Mucosa of stomach (tissue), 1 donor: ENCODE measurements around the gene ZNF407.
"Not testable (repeated sequence)": the region's sequence is repeated elsewhere in the genome, so short reads cannot be mapped to it uniquely, and the experiment has no call there.

ENCODE experiments used
- H3K27me3 ChIP-seq: one replicate; pipeline ENCODE4 v1.7.0; 2013; ENCODE audit warnings: mild to moderate bottlenecking, low read length; ENCODE audit not compliant: control insufficient read depth, insufficient read depth
- H3K36me3 ChIP-seq: one replicate; pipeline ENCODE4 v1.7.0; 2013; ENCODE audit warnings: low read length; ENCODE audit not compliant: control insufficient read depth, insufficient read depth
- H3K4me1 ChIP-seq: one replicate; pipeline ENCODE4 v1.7.0; 2013; ENCODE audit warnings: mild to moderate bottlenecking, low read length; ENCODE audit not compliant: control insufficient read depth, insufficient read depth
- H3K4me3 ChIP-seq: one replicate; pipeline ENCODE4 v1.7.0; 2013; ENCODE audit warnings: low read length
- H3K9ac ChIP-seq: one replicate; pipeline ENCODE4 v1.7.0; 2013; ENCODE audit warnings: mild to moderate bottlenecking, low read length, moderate library complexity
- H3K9me3 ChIP-seq: one replicate; pipeline ENCODE4 v1.7.0; 2013; ENCODE audit warnings: mild to moderate bottlenecking, low read length, moderate library complexity; ENCODE audit not compliant: control insufficient read depth
- donor health status: Pancreatic carcinoma.

The ZNF407 gene

DNA sequence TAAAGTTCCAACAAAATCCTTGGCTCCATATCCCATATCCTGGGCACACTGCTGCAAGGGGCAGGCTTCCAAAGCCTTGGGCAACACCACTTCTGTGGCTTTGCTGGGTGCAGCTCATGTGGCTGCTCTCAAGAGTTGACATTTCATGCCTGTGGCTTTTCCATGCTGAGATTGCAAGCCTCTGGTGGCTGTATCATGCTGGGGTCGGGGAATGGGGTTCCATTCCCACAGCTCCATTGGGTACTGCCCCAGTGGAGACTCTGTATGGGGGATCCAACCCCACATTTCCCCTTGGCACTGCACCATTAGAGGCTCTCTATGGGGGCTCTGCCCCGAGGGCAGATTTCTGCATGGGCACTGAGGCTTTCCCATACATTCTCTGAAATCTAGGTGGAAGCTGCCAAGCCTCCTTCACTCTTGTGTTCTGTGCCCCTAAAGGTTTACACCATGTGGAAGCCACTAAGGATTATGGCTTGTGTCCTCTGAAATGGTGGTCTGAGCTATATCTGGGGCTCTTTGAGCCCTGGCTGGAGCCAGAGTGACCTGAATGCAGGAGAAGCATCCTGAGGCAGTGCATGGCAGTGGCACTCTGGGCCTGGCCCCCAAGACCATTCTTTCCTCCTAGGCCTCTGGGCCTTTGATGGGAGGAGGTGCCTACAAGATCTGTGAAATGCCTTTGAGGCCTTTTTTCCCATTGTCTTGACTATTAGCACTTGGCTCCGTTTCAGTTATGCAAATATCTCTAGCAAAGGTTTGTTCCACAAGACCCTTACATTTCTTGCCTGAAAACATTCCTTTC, 503.4 kb downstream of the ZNF407 start:
- H3K27me3 ChIP-seq: no peaks in the 10 kb centered on the region
- no peaks in the 10 kb centered on the region for H3K36me3 ChIP-seq
- H3K9ac ChIP-seq: no peak overlapping the region
- H3K4me3 ChIP-seq: no peak overlapping the region
- no peaks in the 10 kb centered on the region for H3K4me1 ChIP-seq
- peaks cover 3% of the 10 kb centered on the region for H3K9me3 ChIP-seq

DNA sequence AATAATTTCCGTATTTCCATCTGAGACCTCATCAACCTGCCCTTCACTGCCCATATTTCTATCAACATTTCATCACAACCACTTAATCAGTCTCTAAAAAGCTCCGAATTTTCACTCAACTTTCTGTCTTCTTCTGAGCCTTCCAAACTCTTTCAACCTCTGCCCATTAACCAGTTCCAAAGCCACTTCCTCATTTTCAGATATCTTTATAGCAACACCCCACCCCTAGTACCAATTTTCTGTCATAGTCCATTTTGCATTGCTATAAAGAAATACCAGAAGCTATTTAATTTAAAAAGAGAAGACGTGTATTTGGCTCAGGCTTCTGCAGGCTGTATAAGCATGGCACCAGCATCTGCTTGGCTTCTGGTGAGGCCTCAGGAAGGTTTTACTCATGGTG, 504.2 kb downstream of the ZNF407 start:
- H3K4me3 ChIP-seq: no peak overlapping the region
- H3K27me3 ChIP-seq: no peaks in the 10 kb centered on the region
- H3K9me3 ChIP-seq: peaks cover 3% of the 10 kb centered on the region
- H3K4me1 ChIP-seq: no peaks in the 10 kb centered on the region
- H3K36me3 ChIP-seq: no peaks in the 10 kb centered on the region
- no peak overlapping the region for H3K9ac ChIP-seq

DNA sequence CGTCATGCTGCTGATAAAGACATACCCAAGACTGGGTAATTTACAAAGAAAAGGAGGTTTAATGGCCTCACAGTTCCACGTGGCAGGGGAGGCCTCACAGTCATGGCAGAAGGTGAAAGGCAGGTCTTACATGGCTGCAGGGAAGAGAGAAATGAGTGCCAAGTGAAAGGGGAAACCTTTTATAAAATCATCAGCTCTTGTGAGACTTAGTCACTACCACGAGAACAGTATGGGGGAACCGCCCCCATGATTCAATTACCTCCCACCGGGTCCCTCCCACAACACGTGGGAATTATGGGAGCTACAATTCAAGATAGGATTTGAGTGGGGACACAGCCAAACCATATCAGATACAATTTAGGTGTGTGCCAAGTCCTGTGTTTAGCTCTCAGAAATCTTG, 506.4 kb downstream of the ZNF407 start:
- H3K4me1 ChIP-seq, H3K9me3 ChIP-seq, H3K9ac ChIP-seq, H3K27me3 ChIP-seq, H3K36me3 ChIP-seq, H3K4me3 ChIP-seq: not testable (repeated sequence)

DNA sequence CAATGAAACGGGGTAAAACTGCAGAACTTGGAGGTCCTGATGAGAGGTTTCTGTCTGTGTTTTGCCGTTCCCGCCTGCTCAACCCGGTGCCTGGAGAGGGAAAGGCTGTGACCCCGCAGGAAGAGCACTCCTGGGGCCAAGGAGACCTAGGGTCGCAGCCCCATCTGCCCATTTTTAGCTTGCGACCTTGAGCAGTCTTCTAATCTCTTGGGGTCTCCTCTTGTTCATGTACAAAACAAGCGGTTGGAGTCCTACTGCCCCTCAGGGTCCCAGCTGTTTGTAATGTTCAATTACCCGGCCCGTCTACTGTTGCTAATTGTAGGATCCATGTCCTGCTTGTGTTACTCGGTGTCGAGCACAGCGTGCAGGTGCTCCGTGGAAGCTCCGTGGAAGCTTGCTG, 506.8 kb downstream of the ZNF407 start:
- H3K27me3 ChIP-seq: no peaks in the 10 kb centered on the region
- H3K9ac ChIP-seq: no peak overlapping the region
- H3K4me3 ChIP-seq: no peak overlapping the region
- H3K4me1 ChIP-seq: no peaks in the 10 kb centered on the region
- H3K9me3 ChIP-seq: no peaks in the 10 kb centered on the region
- H3K36me3 ChIP-seq: no peaks in the 10 kb centered on the region

- no peak overlapping the region for H3K9ac ChIP-seq
- no peaks in the 10 kb centered on the region for H3K27me3 ChIP-seq
- H3K4me3 ChIP-seq: no peak overlapping the region
- H3K4me1 ChIP-seq: no peaks in the 10 kb centered on the region
- no peaks in the 10 kb centered on the region for H3K36me3 ChIP-seq
- H3K9me3 ChIP-seq: no peaks in the 10 kb centered on the region
Observed at GRCh38 chr18:75105551-75106254, 508.0 kb downstream of the ZNF407 start.

DNA sequence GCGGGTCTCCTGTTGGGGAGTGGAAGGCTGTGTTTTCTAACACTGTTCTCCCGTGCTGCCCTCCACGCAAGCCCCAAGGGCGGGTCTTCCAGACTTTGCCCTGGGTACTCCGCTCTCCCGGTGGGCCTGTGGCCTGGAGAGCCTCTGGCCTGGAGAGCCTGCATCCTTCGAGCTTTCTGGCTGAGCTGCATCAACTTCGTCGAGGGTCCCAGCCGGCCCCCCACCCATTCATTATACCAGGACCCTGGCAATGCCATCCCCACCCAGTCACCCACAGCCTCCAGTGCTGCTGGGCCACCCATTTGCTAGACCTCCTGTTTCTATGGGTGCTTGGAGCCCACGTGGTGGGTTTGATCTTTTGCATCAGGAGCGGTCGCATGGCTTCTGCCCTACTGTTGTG, 509.1 kb downstream of the ZNF407 start:
- Histone ChIP-seq H3K27me3 (no peaks in the 10 kb centered on the region), H3K9me3 (no peaks in the 10 kb centered on the region), H3K36me3 (no peaks in the 10 kb centered on the region), H3K9ac (no peak overlapping the region), H3K4me3 (no peak overlapping the region), H3K4me1 (no peaks in the 10 kb centered on the region)

GRCh38 chr18:75107196-75107930, 509.7 kb downstream of the ZNF407 start:
- Histone ChIP-seq H3K9me3 (no peaks in the 10 kb centered on the region), H3K4me1 (no peaks in the 10 kb centered on the region), H3K27me3 (no peaks in the 10 kb centered on the region), H3K36me3 (no peaks in the 10 kb centered on the region), H3K9ac (no peak overlapping the region), H3K4me3 (no peak overlapping the region)

DNA sequence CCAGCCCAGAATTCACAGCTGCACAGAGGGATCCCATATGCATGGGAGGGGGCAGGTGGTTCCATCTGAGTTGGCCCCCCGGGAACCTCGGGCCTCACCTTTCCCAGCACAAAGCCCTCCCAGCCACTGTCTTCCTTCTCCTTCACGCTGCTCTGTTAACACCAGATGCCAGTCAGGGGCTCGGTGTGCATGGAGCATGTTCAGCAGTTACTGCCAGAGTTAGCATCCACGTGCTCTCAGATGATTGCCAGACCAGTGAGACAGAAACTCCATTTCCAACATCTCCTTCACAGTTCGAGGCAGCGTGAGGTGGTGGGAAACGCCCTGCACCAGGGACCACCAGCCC, 510.2 kb downstream of the ZNF407 start:
- H3K27me3 ChIP-seq: no peaks in the 10 kb centered on the region
- no peaks in the 10 kb centered on the region for H3K36me3 ChIP-seq
- H3K9ac ChIP-seq: no peak overlapping the region
- no peaks in the 10 kb centered on the region for H3K9me3 ChIP-seq
- H3K4me1 ChIP-seq: no peaks in the 10 kb centered on the region
- H3K4me3 ChIP-seq: no peak overlapping the region

- H3K27me3 ChIP-seq: no peaks in the 10 kb centered on the region
- H3K9ac ChIP-seq: no peak overlapping the region
- no peaks in the 10 kb centered on the region for H3K9me3 ChIP-seq
- no peaks in the 10 kb centered on the region for H3K36me3 ChIP-seq
- H3K4me3 ChIP-seq: no peak overlapping the region
- no peaks in the 10 kb centered on the region for H3K4me1 ChIP-seq
Observed at GRCh38 chr18:75108579-75109318, 511.1 kb downstream of the ZNF407 start.

GRCh38 chr18:75109319-75109691, 511.6 kb downstream of the ZNF407 start:
- Histone ChIP-seq H3K9ac (no peak overlapping the region), H3K4me1 (no peaks in the 10 kb centered on the region), H3K4me3 (no peak overlapping the region), H3K27me3 (no peaks in the 10 kb centered on the region), H3K9me3 (no peaks in the 10 kb centered on the region), H3K36me3 (no peaks in the 10 kb centered on the region)

GRCh38 chr18:75109819-75110218, 512.1 kb downstream of the ZNF407 start:
- no peaks in the 10 kb centered on the region for H3K4me1 ChIP-seq
- H3K27me3 ChIP-seq: no peaks in the 10 kb centered on the region
- H3K9ac ChIP-seq: no peak overlapping the region
- H3K9me3 ChIP-seq: no peaks in the 10 kb centered on the region
- H3K36me3 ChIP-seq: no peaks in the 10 kb centered on the region
- H3K4me3 ChIP-seq: no peak overlapping the region

GRCh38 chr18:75110311-75110710, 512.6 kb downstream of the ZNF407 start:
- Histone ChIP-seq H3K9me3 (no peaks in the 10 kb centered on the region), H3K4me3 (no peak overlapping the region), H3K4me1 (no peaks in the 10 kb centered on the region), H3K9ac (no peak overlapping the region), H3K36me3 (no peaks in the 10 kb centered on the region), H3K27me3 (no peaks in the 10 kb centered on the region)
